Measurements from ENCODE around the gene CMIP.

CMIP gene

GRCh38 chr16:81491541-81492188 lies 47.1 kb downstream of the CMIP start:
- no peak for DNase-seq

- peak in 5 of 56 donors; percentile 9 to 31 (median 19) for DNase-seq
Measured at GRCh38 chr16:81492311-81492761, 47.7 kb downstream of the CMIP start.

GRCh38 chr16:81492965-81493754 lies 48.6 kb downstream of the CMIP start:
- DNase-seq, result no peak

- DNase-seq, result peak in 1 of 56 donors; percentile 49
Measured at GRCh38 chr16:81493755-81494433, 49.3 kb downstream of the CMIP start.

GRCh38 chr16:81494434-81494806 lies 49.8 kb downstream of the CMIP start:
- DNase-seq, result no peak

GRCh38 chr16:81494888-81495287 lies 50.3 kb downstream of the CMIP start:
- no peak for DNase-seq

- no peak for DNase-seq
Measured at GRCh38 chr16:81495321-81496234, 51.0 kb downstream of the CMIP start.

- no peak for DNase-seq
Measured at GRCh38 chr16:81496321-81496720, 51.7 kb downstream of the CMIP start.

GRCh38 chr16:81496742-81497141 lies 52.1 kb downstream of the CMIP start:
- DNase-seq, result no peak

- DNase-seq, result peak in 1 of 56 donors; percentile 21
Measured at GRCh38 chr16:81497690-81498089, 53.1 kb downstream of the CMIP start.

GRCh38 chr16:81498351-81498750 lies 53.7 kb downstream of the CMIP start:
- no peak for DNase-seq

- no peak for DNase-seq
Measured at GRCh38 chr16:81499576-81500380, 55.2 kb downstream of the CMIP start.

GRCh38 chr16:81500833-81501521 lies 56.4 kb downstream of the CMIP start:
- peak in 1 of 56 donors; percentile 31 for DNase-seq

GRCh38 chr16:81502396-81503070 lies 57.9 kb downstream of the CMIP start:
- no peak for DNase-seq

- DNase-seq, result peak in 2 of 56 donors; percentile 15 to 24
Measured at GRCh38 chr16:81505011-81505661, 60.5 kb downstream of the CMIP start.

- DNase-seq, result no peak
Measured at GRCh38 chr16:81509404-81509803, 64.8 kb downstream of the CMIP start.

- DNase-seq, result no peak
Measured at GRCh38 chr16:81510016-81510415, 65.4 kb downstream of the CMIP start.

- DNase-seq, result no peak
Measured at GRCh38 chr16:81511371-81511770, 66.8 kb downstream of the CMIP start.
